Calu3 (cell line): ENCODE data around the gene DISP3. TPM values are rescaled to one million over a fixed set of nuclear protein-coding genes. Genes with fewer than 3 reads are reported as not detected.

Experiments used
- BruUV-seq: library from RNA; stranded (reverse); fragments of 400-500 nt; replicated peaks from 2 replicates; lab custom pipeline; 2021; lab: Mats Ljungman, UMichigan
- CTCF ChIA-PET: fragments of 300-600 bp; sonication (Branson Sonifier 250); formaldehyde crosslinking; loops from one replicate; lab custom pipeline; 2022; ENCODE audit warnings: antibody characterized with exemption; lab: Charles Lee
- DNase-seq: peaks from one replicate; pipeline ENCODE4 v3.0.0; 2022
- H3K27ac Mint-ChIP-seq: one replicate; pipeline ENCODE4 v1.8.0; 2022; ENCODE audit warnings: mixed read lengths; ENCODE audit not compliant: unreplicated experiment
- H3K27me3 Mint-ChIP-seq: one replicate; pipeline ENCODE4 v1.8.0; 2022; ENCODE audit warnings: mixed read lengths; ENCODE audit not compliant: unreplicated experiment
- H3K36me3 Mint-ChIP-seq: one replicate; pipeline ENCODE4 v1.8.0; 2022; ENCODE audit warnings: mild to moderate bottlenecking, moderate library complexity, mixed read lengths; ENCODE audit not compliant: insufficient read depth, unreplicated experiment
- H3K4me1 Mint-ChIP-seq: one replicate; pipeline ENCODE4 v1.8.0; 2022; ENCODE audit warnings: mild to moderate bottlenecking, low read depth, mixed read lengths; ENCODE audit not compliant: unreplicated experiment
- H3K4me3 Mint-ChIP-seq: one replicate; pipeline ENCODE4 v1.8.0; 2022; ENCODE audit warnings: mild to moderate bottlenecking, low read depth, moderate library complexity, mixed read lengths; ENCODE audit not compliant: unreplicated experiment
- H3K9me3 Mint-ChIP-seq: one replicate; pipeline ENCODE4 v1.8.0; 2022; ENCODE audit warnings: low read depth, mixed read lengths; ENCODE audit not compliant: unreplicated experiment
- CTCF ChIP-seq: fragments of 200-600 bp; IDR thresholded peaks from one replicate; pipeline ENCODE4 v1.8.0; 2022; ENCODE audit warnings: antibody characterized with exemption; ENCODE audit not compliant: unreplicated experiment
- intact Hi-C: fragments of 100-400 bp; cut with micrococcal nuclease; formaldehyde crosslinking; loops from one replicate; pipeline ENCODE4 v1.10.0; 2022; ENCODE audit not compliant: unreplicated experiment
- total RNA-seq: library from RNA; stranded (reverse); gene quantifications from 2 replicates; pipeline ENCODE4 v1.2.3, GENCODE V29; 2022

DISP3 gene
- total RNA-seq, 1 experiment from 2014 or later, result 1.3 TPM

- intact Hi-C loops, result no loop called here
- no peak overlapping the region for H3K27ac Mint-ChIP-seq
- no TSS peak for BruUV-seq
- H3K27me3 Mint-ChIP-seq, result peaks cover 72% of the 10 kb centered on the region
- CTCF ChIA-PET, result no interaction called here
- H3K4me3 Mint-ChIP-seq, result no peak overlapping the region
- no peaks in the 10 kb centered on the region for H3K36me3 Mint-ChIP-seq
- DNase-seq, result no peak
- H3K4me1 Mint-ChIP-seq, result no peaks in the 10 kb centered on the region
- TF ChIP-seq CTCF, result no peak
- H3K9me3 Mint-ChIP-seq, result no peaks in the 10 kb centered on the region
Measured at GRCh38 chr1:11450310-11450709, 28.6 kb upstream of the DISP3 start.

GRCh38 chr1:11453742-11454491, 25.0 kb upstream of the DISP3 start:
- no peak for TF ChIP-seq CTCF
- no peaks in the 10 kb centered on the region for H3K4me1 Mint-ChIP-seq
- H3K27me3 Mint-ChIP-seq, result peaks cover 94% of the 10 kb centered on the region
- H3K4me3 Mint-ChIP-seq, result no peak overlapping the region
- no peaks in the 10 kb centered on the region for H3K9me3 Mint-ChIP-seq
- DNase-seq, result no peak
- CTCF ChIA-PET, result no interaction called here
- H3K27ac Mint-ChIP-seq, result no peak overlapping the region
- no peaks in the 10 kb centered on the region for H3K36me3 Mint-ChIP-seq
- intact Hi-C loops, result no loop called here
- no TSS peak for BruUV-seq

GRCh38 chr1:11455967-11456570, 22.9 kb upstream of the DISP3 start:
- no TSS peak for BruUV-seq
- Mint-ChIP-seq H3K4me1 (no peaks in the 10 kb centered on the region), H3K27me3 (peaks cover 97% of the 10 kb centered on the region), H3K36me3 (no peaks in the 10 kb centered on the region), H3K4me3 (no peak overlapping the region), H3K9me3 (no peaks in the 10 kb centered on the region), H3K27ac (no peak overlapping the region)
- CTCF ChIA-PET, result no interaction called here
- intact Hi-C loops, result no loop called here
- TF ChIP-seq CTCF, result no peak
- no peak for DNase-seq

- H3K27me3 Mint-ChIP-seq, result peaks cover 97% of the 10 kb centered on the region
- no peak for DNase-seq
- CTCF ChIA-PET, result no interaction called here
- no peaks in the 10 kb centered on the region for H3K9me3 Mint-ChIP-seq
- intact Hi-C loops, result no loop called here
- BruUV-seq, result no TSS peak
- H3K36me3 Mint-ChIP-seq, result no peaks in the 10 kb centered on the region
- H3K4me1 Mint-ChIP-seq, result no peaks in the 10 kb centered on the region
- no peak overlapping the region for H3K27ac Mint-ChIP-seq
- H3K4me3 Mint-ChIP-seq, result no peak overlapping the region
- TF ChIP-seq CTCF, result no peak
Measured at GRCh38 chr1:11456965-11457364, 22.0 kb upstream of the DISP3 start.
